Renal cortex interstitium (tissue), 11 donors: ENCODE data around the gene TMEM59L. TPM values are rescaled to one million over a fixed set of nuclear protein-coding genes. Genes with fewer than 3 reads are reported as not detected.
"Not testable (repeated sequence)": the region's sequence is repeated elsewhere in the genome, so short reads cannot be mapped to it uniquely, and the experiment has no call there.

Experiments
- DNase-seq, 11 donors: peaks; one replicate each; pipeline ENCODE4 v3.0.0-alpha.2; 2013; ENCODE audit warnings: low read depth in 9 of 11, low spot score in 4 of 11; ENCODE audit errors: extremely low read depth in 1 of 11
- polyA plus RNA-seq, 3 donors: library from polyadenylated mRNA; unstranded; fragments of 120-200 nt; gene quantifications; one replicate each; pipeline ENCODE4 v1.2.1, GENCODE V29; 2013; ENCODE audit not compliant: insufficient read length in 3 of 3

The TMEM59L gene
- polyA plus RNA-seq, 3 donors: 1.6 to 3.9 (median 2.9) TPM

- no peak for DNase-seq
These were observed 20.8 kb upstream of the TMEM59L start for GRCh38 chr19:18591735-18592385.

- not testable (repeated sequence) for DNase-seq
These were observed 19.9 kb upstream of the TMEM59L start for GRCh38 chr19:18592732-18593131.

- DNase-seq: no peak
These were observed 19.1 kb upstream of the TMEM59L start for GRCh38 chr19:18593367-18594095.

- DNase-seq: peak in 7 of 11 donors; percentile 70 to 85 (median 81)
These were observed 18.4 kb upstream of the TMEM59L start for GRCh38 chr19:18594096-18594823.

- no peak for DNase-seq
These were observed 17.8 kb upstream of the TMEM59L start for GRCh38 chr19:18594824-18595373.

GRCh38 chr19:18595475-18595874 is 17.2 kb upstream of the TMEM59L start:
- DNase-seq: no peak

GRCh38 chr19:18596752-18597157 is 15.9 kb upstream of the TMEM59L start:
- no peak for DNase-seq

GRCh38 chr19:18597809-18598660 is 14.6 kb upstream of the TMEM59L start:
- DNase-seq: no peak

GRCh38 chr19:18599485-18599884 is 13.2 kb upstream of the TMEM59L start:
- no peak for DNase-seq

- DNase-seq: not testable (repeated sequence)
These were observed 11.8 kb upstream of the TMEM59L start for GRCh38 chr19:18600692-18601397.

- DNase-seq: no peak
These were observed 10.8 kb upstream of the TMEM59L start for GRCh38 chr19:18601875-18602274.

- DNase-seq: no peak
These were observed 9.3 kb upstream of the TMEM59L start for GRCh38 chr19:18603255-18603957.

GRCh38 chr19:18603958-18604819 is 8.5 kb upstream of the TMEM59L start:
- DNase-seq: no peak

- DNase-seq: no peak
These were observed 7.9 kb upstream of the TMEM59L start for GRCh38 chr19:18604820-18605159.

- DNase-seq: no peak
These were observed 7.5 kb upstream of the TMEM59L start for GRCh38 chr19:18605196-18605545.

- no peak for DNase-seq
These were observed 7.0 kb upstream of the TMEM59L start for GRCh38 chr19:18605546-18606280.
